ENCODE results near the gene CIB1.
A peak's percentile ranks its signal among the peaks of the same experiment; 100 is the strongest.
"Not testable (repeated sequence)": the region's sequence is repeated elsewhere in the genome, so short reads cannot be mapped to it uniquely, and the experiment has no call there.

CIB1 gene

DNA sequence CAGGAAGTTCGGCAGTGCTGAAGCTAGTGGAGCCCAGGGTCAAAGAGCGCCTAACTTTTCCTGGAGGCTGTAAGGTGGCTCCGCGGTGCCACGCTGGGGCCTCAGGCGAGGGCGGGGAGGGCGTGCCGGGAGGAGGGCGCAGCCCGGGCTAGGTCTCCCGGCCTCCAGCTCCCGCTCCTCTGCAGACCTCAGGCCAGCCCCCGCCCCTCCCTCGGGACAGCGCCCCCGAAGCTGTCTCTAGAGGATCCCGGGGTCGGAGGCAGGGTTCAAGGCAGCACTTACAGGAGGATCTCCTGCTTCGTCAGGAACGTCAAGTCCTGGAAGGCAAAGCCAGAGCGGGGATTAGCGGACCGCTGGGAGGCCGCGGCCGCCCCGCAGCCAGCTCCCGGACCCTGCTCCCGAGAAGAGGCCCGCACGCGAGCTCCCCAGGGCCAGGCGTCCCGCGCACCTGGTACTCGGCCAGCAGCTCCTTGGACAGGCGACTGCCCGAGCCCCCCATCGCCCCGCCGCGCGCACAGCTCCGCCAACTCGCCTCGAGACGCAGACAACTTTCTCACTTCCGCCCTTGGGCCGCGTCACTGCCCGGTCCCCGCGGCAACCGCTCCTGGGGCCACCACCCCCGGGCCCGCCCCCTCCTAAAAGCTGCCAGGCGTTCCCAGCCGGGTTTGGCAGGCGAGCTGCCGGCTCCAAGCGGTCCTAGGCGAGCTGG, at the start of gene CIB1:
Gene CIB1, minus strand, starts transcription at position 555 of the 709 bp plus-strand sequence. Its CDS starts 56 bp downstream, at position 499.
- DNase-seq (ENCODE audit: low read depth, low spot score) = peak; percentile 99

DNA sequence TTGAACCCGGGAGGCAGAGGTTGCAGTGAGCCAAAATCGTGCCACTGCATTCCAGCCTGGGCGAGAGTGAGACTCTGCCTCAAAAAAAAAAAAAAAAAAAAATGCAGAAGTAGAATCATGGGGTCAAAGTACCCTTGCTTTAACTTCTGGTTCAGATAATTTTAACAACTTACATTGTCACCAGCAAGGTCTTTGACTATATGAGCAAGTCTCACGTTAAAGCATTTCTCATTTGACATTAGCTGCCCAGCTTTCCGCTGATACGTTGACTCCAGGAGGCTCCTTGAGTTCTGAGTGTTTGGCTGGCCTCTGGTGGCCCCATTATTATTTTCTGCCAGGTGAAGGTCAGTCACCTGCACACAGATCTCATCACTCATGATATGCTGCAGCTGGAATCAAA, 47.9 kb upstream of the CIB1 start:
- DNase-seq (ENCODE audit: low read depth, low spot score) = not testable (repeated sequence)

- not testable (repeated sequence) for DNase-seq (ENCODE audit: low read depth, low spot score)
Measured at GRCh38 chr15:90280743-90281142, 47.0 kb upstream of the CIB1 start.

GRCh38 chr15:90278467-90278866, 44.7 kb upstream of the CIB1 start:
- not testable (repeated sequence) for DNase-seq (ENCODE audit: low read depth, low spot score)

DNA sequence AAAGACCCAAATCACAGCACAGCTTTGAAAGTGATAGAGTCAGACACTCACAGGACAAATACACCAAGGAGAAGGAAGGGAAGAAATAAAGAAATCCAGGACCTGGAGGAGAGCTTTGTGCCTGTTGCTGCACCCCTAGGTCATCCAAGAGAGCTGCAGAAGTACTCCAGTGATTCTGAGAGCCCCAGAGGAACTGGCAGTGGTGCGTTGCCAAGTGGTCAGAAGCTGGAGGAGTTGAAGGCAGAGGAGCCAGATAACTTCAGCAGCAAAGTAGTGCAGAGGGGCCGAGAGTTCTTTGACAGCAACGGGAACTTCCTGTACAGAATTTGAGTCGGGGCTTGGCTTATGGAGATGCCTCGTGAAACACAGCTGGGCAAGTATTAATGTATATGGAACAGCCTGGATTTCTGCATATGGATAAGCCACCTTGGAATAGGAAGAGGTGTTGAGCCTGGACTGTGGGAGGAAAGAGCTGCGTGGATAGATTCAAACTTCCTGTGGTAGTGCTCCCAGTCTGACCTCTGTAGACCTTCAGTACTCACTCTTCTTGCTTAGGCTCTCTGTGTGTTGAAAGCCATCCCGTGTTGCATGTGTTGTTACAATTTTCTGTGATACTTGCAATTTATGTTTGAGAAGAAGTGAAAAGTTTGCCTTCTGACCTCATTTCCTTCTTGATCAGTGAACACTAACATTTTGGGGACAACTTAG, 37.9 kb upstream of the CIB1 start:
- no peak for DNase-seq (ENCODE audit: low read depth, low spot score)

DNA sequence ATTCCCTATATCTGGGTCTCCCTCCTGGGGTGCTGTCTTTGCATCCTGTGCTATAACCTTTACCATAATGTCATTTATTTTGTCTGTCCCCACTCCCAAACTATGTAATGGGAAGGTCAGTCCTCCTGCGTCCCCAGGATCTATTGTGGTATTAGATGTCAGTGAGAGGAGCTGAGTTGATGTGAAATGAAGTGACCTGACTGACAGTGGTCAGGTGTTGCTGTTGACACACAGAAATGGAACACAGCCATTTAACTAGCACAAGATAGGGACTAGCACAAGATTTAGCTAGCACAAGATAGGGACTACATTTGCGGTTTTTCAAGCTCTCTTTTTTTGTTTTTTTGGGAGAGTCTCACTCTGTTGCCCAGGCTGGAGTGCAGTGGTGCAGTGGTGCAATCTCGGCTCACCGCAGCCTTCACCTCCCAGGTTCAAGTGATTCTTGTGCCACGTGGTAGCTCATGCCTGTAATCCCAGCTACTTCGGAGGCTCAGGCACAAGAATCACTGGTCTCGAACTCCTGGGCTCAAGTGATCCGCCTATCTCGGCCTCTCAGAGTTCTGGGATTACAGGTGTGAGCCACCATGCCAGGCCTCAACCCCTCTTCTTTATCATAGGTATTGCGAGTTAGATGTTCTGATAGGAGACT, 36.9 kb upstream of the CIB1 start:
- no peak for DNase-seq (ENCODE audit: low read depth, low spot score)

- DNase-seq (ENCODE audit: low read depth, low spot score) = no peak
Measured at GRCh38 chr15:90268415-90268814, 34.7 kb upstream of the CIB1 start.

GRCh38 chr15:90266485-90266884, 32.7 kb upstream of the CIB1 start:
- peak; percentile 25 for DNase-seq (ENCODE audit: low read depth, low spot score)

DNA sequence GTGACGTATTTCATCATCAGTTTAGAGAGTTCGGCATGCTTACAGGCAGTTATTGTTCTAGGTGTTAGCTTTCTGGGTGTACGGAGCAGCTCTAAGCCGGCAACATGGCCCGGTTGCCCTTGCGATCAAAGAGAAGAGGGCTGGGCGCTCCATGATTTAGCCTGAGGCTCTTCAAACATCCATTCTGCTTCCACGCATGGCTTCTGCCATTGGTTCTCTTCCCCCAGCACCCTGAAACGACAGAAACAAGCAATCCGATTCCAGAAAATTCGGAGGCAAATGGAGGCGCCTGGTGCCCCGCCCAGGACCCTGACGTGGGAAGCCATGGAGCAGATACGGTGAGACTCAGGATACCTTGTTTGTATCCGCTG, 32.3 kb upstream of the CIB1 start:
- DNase-seq (ENCODE audit: low read depth, low spot score) = no peak

DNA sequence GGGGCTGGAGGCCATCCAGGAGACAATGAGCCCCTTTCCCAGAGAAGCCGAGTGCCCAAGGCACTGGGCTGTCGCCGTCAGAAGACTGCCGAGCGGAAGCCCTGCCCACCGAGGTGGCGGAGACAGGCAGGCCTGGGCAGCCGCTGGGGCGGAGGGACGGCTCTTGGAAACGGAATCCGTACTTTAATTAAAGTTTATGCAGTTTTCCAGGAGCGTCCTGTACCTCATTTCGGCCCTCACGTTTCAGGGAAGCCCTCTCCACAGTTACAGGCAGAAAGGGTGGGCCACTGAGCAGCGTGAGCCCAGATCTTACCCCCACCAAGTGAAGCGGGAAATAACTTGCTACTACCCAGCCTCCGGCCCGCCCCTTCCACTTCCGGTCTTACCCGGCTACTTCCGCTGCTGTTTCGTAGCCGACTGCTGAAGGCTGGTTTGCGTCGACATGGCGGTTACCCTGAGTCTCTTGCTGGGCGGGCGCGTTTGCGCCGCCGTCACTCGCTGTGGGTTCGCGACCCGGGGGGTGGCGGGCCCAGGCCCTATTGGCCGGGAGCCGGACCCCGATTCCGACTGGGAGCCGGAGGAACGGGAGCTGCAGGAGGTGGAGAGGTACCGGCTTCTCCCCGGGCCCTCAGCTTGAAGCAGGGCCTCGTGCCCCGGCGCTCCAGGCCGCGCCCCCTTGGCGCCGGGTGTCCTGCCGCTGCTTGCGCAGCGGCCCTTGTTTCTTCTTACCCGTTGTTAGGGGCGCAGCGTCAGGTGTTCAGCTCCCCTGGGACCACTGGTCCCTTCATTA, 31.7 kb upstream of the CIB1 start, which contains the start of gene NGRN:
Gene NGRN, plus strand, starts transcription at position 402 of the 790 bp plus-strand sequence. Its CDS starts 41 bp downstream, at position 443.
- peak; percentile 95 for DNase-seq (ENCODE audit: low read depth, low spot score)

DNA sequence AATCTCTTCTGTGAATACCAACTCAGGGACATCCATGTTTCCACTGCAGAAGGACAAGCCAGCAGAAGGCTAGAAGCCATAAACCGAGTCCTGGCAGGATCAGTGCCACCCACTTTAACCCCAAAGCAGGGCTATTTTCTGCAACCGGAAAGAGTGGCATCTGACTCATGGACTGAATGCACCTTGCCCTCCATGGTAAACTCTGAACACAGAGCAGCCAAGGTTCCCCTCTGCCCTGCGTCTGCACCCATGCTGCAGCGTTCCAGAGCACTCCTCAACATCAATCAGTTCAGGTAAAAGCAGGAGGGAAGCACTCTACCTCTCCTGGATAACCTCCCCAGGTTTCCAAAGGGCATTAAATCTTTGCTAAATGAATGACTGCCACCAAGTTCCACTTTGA, 30.9 kb upstream of the CIB1 start:
- no peak for DNase-seq (ENCODE audit: low read depth, low spot score)

DNA sequence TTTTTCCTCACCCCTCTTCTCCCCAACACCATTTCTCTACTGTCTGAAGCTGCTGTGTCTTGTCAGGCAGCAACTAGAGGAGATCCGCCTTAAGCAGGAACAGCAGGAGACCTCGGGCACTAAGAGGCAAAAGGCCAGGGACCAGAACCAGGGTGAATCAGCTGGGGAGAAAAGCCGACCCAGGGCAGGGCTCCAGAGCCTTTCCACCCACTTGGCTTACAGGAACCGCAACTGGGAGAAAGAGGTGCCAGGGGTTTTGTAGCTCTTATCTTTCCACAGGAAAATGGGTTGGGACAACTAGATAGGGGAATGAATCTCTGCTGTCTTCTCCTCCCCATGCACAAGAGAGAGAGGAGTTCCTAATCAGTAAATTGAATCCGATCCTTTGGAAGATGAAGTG, 28.7 kb upstream of the CIB1 start:
- no peak for DNase-seq (ENCODE audit: low read depth, low spot score)

DNA sequence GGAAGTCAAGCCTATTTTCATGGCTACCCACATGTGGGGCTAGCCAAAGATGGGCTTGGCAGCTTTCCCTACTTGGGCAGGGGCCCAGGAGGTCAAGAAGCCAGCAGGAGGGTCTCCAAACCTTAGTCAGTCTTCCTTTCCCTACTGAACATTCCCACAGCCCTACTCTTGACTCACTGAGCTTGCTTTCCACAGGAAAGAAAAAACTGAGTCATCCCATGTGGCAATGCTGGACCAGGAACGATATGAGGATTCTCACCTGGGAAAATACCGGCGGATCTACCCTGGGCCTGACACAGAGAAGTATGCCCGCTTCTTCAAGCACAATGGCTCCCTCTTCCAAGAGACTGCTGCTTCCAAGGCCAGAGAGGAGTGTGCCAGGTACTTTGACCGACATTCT, 28.1 kb upstream of the CIB1 start:
- peak; percentile 22 for DNase-seq (ENCODE audit: low read depth, low spot score)

DNA sequence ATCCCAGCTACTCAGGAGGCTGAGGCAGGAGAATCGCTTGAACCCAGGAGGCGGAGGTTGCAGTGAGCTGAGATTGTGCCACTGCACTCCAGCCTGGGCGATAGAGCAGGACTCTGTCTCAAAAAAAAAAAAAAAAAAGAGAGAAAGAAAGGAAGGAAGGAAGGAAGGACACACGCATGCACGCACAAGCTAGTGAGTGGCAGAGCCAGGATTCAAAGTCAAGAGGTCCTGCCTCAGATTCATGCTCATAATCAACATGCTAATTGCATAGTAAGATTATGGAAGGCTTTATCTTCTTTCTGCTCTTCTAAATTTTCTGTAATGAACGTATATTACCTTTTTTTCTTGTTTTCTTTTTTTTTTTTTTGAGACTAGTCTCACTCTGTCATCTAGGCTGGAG, 27.0 kb upstream of the CIB1 start:
- DNase-seq (ENCODE audit: low read depth, low spot score) = not testable (repeated sequence)

DNA sequence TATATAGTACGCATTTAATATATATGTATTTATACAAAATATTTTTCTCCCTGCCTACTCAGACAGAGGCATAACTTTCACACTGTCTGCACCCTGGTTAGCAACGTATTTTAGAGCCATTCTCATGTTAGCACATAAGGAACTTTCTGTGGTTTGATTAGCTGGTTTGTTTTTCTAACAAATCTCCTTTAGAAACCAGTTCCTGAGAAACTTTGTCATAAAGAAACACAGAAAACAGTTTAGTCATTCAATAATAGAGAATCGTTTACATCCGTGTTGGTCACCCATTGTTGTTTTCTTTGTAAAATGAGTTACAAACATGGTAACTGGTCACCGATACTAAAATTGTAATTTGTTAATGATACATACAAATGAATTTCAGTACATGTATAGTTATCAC, 25.8 kb upstream of the CIB1 start:
- DNase-seq (ENCODE audit: low read depth, low spot score) = peak; percentile 29

GRCh38 chr15:90257776-90258175, 24.0 kb upstream of the CIB1 start:
- DNase-seq (ENCODE audit: low read depth, low spot score) = no peak

DNA sequence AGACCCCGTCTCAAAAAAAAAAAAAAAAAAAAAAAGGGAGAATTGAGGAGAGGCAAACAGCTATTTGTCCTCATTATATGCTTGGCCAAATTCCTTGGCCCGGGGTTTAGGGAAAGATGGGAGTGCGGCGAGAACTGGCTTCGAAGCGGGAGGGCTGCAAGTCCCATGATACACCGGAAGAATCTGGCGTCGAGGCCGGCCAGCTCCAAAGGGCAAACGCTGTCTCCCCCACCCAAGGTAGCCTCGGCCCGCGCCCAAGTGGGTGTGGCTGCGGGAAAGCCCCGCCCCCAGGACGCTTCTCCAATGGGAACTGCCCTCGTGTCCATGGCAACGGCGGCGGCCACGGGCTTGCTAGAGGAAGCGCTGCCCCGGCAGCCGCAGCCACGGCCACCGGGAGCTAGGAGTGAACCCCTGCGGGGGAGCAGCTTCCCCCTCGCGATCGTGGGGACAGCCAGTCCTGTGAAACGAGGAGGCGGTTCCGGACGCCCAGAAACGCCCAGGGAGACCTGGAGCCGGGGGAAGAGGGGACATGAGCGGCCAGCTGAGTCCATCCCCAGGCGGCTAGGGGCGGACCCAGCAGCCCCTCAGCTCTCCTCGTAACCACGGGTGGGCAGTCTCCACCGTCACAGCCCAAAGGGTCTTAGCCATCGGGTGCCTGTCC, 15.6 kb upstream of the CIB1 start, which contains the start of gene TTLL13:
Gene TTLL13, plus strand, starts transcription at position 354 of the 661 bp plus-strand sequence. CDS start 1,075 bp downstream, outside the sequence.
- DNase-seq (ENCODE audit: low read depth, low spot score) = peak; percentile 93

DNA sequence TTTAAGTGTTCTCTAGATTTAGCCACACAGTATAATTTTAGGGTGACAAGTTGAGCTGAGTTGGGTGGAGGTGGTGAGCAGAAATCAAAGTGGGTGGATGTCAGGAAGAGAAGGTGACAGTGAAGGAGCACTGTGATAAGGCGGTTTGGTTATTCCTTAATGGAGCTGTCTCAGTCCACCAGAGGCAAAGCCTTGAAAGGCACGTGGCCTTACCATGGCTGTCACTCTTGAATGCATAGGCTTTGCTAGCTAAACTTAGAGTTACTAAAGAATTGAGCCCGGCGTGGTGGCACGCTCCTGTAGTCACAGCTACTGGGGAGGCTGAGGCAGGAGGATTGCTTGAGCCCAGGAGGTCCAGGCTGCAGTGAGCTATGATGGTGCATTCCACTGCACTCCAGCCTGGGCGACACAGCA, 15.1 kb upstream of the CIB1 start:
- no peak for DNase-seq (ENCODE audit: low read depth, low spot score)

- DNase-seq (ENCODE audit: low read depth, low spot score) = no peak
Measured at GRCh38 chr15:90243943-90244639, 10.3 kb upstream of the CIB1 start.
